Osteoblast (primary cell): ENCODE results near the gene APLP2. TPM values are rescaled to one million over a fixed set of nuclear protein-coding genes. Genes with fewer than 3 reads are reported as not detected.

Experiments
- DNase-seq: peaks from one replicate; pipeline ENCODE4 v3.0.0; 2011; ENCODE audit warnings: low spot score, mixed read lengths; ENCODE audit not compliant: insufficient read length; ENCODE audit errors: missing footprints
- H2AFZ ChIP-seq: 2 replicates; pipeline ENCODE4 v1.6.0; 2011; ENCODE audit warnings: mild to moderate bottlenecking, low read length
- H3K27ac ChIP-seq: 2 replicates; pipeline ENCODE4 v1.5.1; 2011; ENCODE audit warnings: mild to moderate bottlenecking, low read depth, low read length, moderate library complexity
- H3K27me3 ChIP-seq: 2 replicates; pipeline ENCODE4 v1.6.0; 2012; ENCODE audit warnings: mild to moderate bottlenecking, control low read depth, inconsistent platforms, low read length, moderate library complexity; ENCODE audit not compliant: insufficient read depth
- H3K36me3 ChIP-seq: 2 replicates; pipeline ENCODE4 v1.5.1; 2011; ENCODE audit warnings: mild to moderate bottlenecking, low read length, control low read depth, moderate library complexity; ENCODE audit not compliant: insufficient read depth
- H3K4me1 ChIP-seq: 2 replicates; pipeline ENCODE4 v1.5.1; 2011; ENCODE audit warnings: mild to moderate bottlenecking, low read length, control low read depth, moderate library complexity; ENCODE audit not compliant: insufficient read depth
- H3K4me2 ChIP-seq: 2 replicates; pipeline ENCODE4 v1.6.0; 2011; ENCODE audit warnings: mild to moderate bottlenecking, low read length; ENCODE audit not compliant: insufficient read depth
- H3K4me3 ChIP-seq: fragments of 200-600 bp; sonication (generic); 3 replicates; pipeline ENCODE4 v1.5.1; 2012; ENCODE audit warnings: mild to moderate bottlenecking, low read length, inconsistent platforms; ENCODE audit not compliant: insufficient read depth
- H3K79me2 ChIP-seq: 2 replicates; pipeline ENCODE4 v1.6.0; 2012; ENCODE audit warnings: mild to moderate bottlenecking, low read length, control low read depth, inconsistent platforms; ENCODE audit not compliant: insufficient read depth
- H3K9me3 ChIP-seq: 2 replicates; pipeline ENCODE4 v1.5.1; 2011; ENCODE audit warnings: low read depth, low read length, control low read depth
- H4K20me1 ChIP-seq: 2 replicates; pipeline ENCODE4 v1.6.0; 2012; ENCODE audit warnings: mild to moderate bottlenecking, low read length, control low read depth; ENCODE audit not compliant: insufficient read depth
- CTCF ChIP-seq: IDR thresholded peaks from 2 replicates; pipeline ENCODE4 v1.5.1; 2011; ENCODE audit warnings: mild to moderate bottlenecking, low read depth, low read length, moderate library complexity; ENCODE audit errors: extremely low read depth
- total RNA-seq: library from RNA; depleted of rRNA; stranded (reverse); fragments of >200 nt; gene quantifications from 2 replicates; pipeline ENCODE4 v1.2.3, GENCODE V29; 2012

The APLP2 gene
- total RNA-seq, 1 donor: 331 TPM

GRCh38 chr11:130031056-130031455, 38.6 kb upstream of the APLP2 start:
- Histone ChIP-seq H3K27me3 (no peaks in the 10 kb centered on the region), H3K27ac (no peak overlapping the region), H3K36me3 (no peaks in the 10 kb centered on the region), H4K20me1 (no peaks in the 10 kb centered on the region), H2AFZ (no peak overlapping the region), H3K79me2 (no peaks in the 10 kb centered on the region), H3K4me2 (no peak overlapping the region), H3K4me3 (no peak overlapping the region), H3K9me3 (no peaks in the 10 kb centered on the region), H3K4me1 (peaks cover 2% of the 10 kb centered on the region)
- no peak for TF ChIP-seq CTCF
- DNase-seq: no peak

- Histone ChIP-seq H3K9me3 (no peaks in the 10 kb centered on the region), H3K4me2 (no peak overlapping the region), H3K36me3 (no peaks in the 10 kb centered on the region), H3K79me2 (no peaks in the 10 kb centered on the region), H2AFZ (no peak overlapping the region), H3K27me3 (no peaks in the 10 kb centered on the region), H4K20me1 (no peaks in the 10 kb centered on the region), H3K27ac (no peak overlapping the region), H3K4me3 (no peak overlapping the region), H3K4me1 (peaks cover 2% of the 10 kb centered on the region)
- TF ChIP-seq CTCF: no peak
- no peak for DNase-seq
Measured at GRCh38 chr11:130031945-130032344, 37.7 kb upstream of the APLP2 start.

GRCh38 chr11:130032931-130033330, 36.8 kb upstream of the APLP2 start:
- Histone ChIP-seq H3K36me3 (no peaks in the 10 kb centered on the region), H3K9me3 (no peaks in the 10 kb centered on the region), H3K4me1 (peaks cover 5% of the 10 kb centered on the region), H3K4me2 (no peak overlapping the region), H3K79me2 (no peaks in the 10 kb centered on the region), H3K27ac (no peak overlapping the region), H3K27me3 (no peaks in the 10 kb centered on the region), H4K20me1 (no peaks in the 10 kb centered on the region), H2AFZ (no peak overlapping the region), H3K4me3 (no peak overlapping the region)
- DNase-seq: no peak
- no peak for TF ChIP-seq CTCF

- no peak for DNase-seq
- Histone ChIP-seq H3K36me3 (no peaks in the 10 kb centered on the region), H3K4me2 (no peak overlapping the region), H3K4me3 (no peak overlapping the region), H3K27ac (no peak overlapping the region), H3K4me1 (peaks cover 5% of the 10 kb centered on the region), H2AFZ (no peak overlapping the region), H3K27me3 (no peaks in the 10 kb centered on the region), H3K9me3 (no peaks in the 10 kb centered on the region), H4K20me1 (no peaks in the 10 kb centered on the region), H3K79me2 (no peaks in the 10 kb centered on the region)
- no peak for TF ChIP-seq CTCF
Measured at GRCh38 chr11:130034236-130034635, 35.5 kb upstream of the APLP2 start.
